ENCODE data around the gene WDR18. TPM values are rescaled to one million over a fixed set of nuclear protein-coding genes. Genes with fewer than 3 reads are reported as not detected.

WDR18 gene
- total RNA-seq, 2 donors from 2014 or later: 26.5 to 81.5 TPM

GRCh38 chr19:1006711-1007398, 22.7 kb downstream of the WDR18 start:
- intact Hi-C loops (cut with DNase I): no loop called here
- H3K36me3 ChIP-seq: peaks cover 19% of the 10 kb centered on the region
- H3K27me3 ChIP-seq: peaks cover under 1% of the 10 kb centered on the region
- TF ChIP-seq CTCF (IDR thresholded peaks at IDR 0.05): no peak
- H3K9me3 ChIP-seq: no peaks in the 10 kb centered on the region
- H3K4me3 ChIP-seq: no peak overlapping the region
- DNase-seq: no peak
- no peak overlapping the region for H3K27ac ChIP-seq
- H3K4me1 ChIP-seq: no peaks in the 10 kb centered on the region
- no peak overlapping the region for H3K9ac ChIP-seq (ENCODE audit: low read depth in 2 of 2, low read length in 2 of 2)

GRCh38 chr19:1007399-1008251, 23.5 kb downstream of the WDR18 start:
- H3K4me1 ChIP-seq: no peaks in the 10 kb centered on the region
- no peak overlapping the region for H3K4me3 ChIP-seq
- intact Hi-C loops (cut with DNase I): no loop called here
- H3K36me3 ChIP-seq: peaks cover 22% of the 10 kb centered on the region
- H3K27me3 ChIP-seq: no peaks in the 10 kb centered on the region
- no peak for DNase-seq
- no peak overlapping the region for H3K9ac ChIP-seq (ENCODE audit: low read depth in 2 of 2, low read length in 2 of 2)
- H3K27ac ChIP-seq: no peak overlapping the region
- H3K9me3 ChIP-seq: no peaks in the 10 kb centered on the region
- TF ChIP-seq CTCF (IDR thresholded peaks at IDR 0.05): no peak

- no peaks in the 10 kb centered on the region for H3K27me3 ChIP-seq
- no peak for DNase-seq
- H3K4me1 ChIP-seq: no peaks in the 10 kb centered on the region
- H3K4me3 ChIP-seq: no peak overlapping the region
- H3K9me3 ChIP-seq: no peaks in the 10 kb centered on the region
- no peak for TF ChIP-seq CTCF (IDR thresholded peaks at IDR 0.05)
- no peak overlapping the region for H3K9ac ChIP-seq (ENCODE audit: low read depth in 2 of 2, low read length in 2 of 2)
- H3K27ac ChIP-seq: peak overlapping the region; percentile 44
- intact Hi-C loops (cut with DNase I): no loop called here
- H3K36me3 ChIP-seq: peaks cover 22% of the 10 kb centered on the region
Observed at GRCh38 chr19:1008268-1009040, 24.3 kb downstream of the WDR18 start.

GRCh38 chr19:1009041-1009980, 25.2 kb downstream of the WDR18 start:
- H3K9ac ChIP-seq (ENCODE audit: low read depth in 2 of 2, low read length in 2 of 2): no peak overlapping the region
- H3K4me3 ChIP-seq: no peak overlapping the region
- H3K27me3 ChIP-seq: no peaks in the 10 kb centered on the region
- intact Hi-C loops (cut with DNase I): no loop called here
- DNase-seq: no peak
- peak overlapping the region; percentile 44 for H3K27ac ChIP-seq
- no peak for TF ChIP-seq CTCF (IDR thresholded peaks at IDR 0.05)
- H3K9me3 ChIP-seq: no peaks in the 10 kb centered on the region
- peaks cover 22% of the 10 kb centered on the region for H3K36me3 ChIP-seq
- no peaks in the 10 kb centered on the region for H3K4me1 ChIP-seq

Data from colonic mucosa (tissue), 4 donors.